Endothelial cell of umbilical vein (primary cell): ENCODE data around the gene MANEAL. TPM values are rescaled to one million over a fixed set of nuclear protein-coding genes. Genes with fewer than 3 reads are reported as not detected.

ENCODE experiments used
- BruUV-seq: library from RNA; stranded (reverse); fragments of 400-500 nt; replicated peaks from 2 replicates; lab custom pipeline; 2021; lab: Mats Ljungman, UMichigan
- CTCF ChIA-PET: fragments of 300-600, 350-600 bp; sonication (Branson Sonifier 250); formaldehyde crosslinking; loops from one replicate; lab custom pipeline; 2021; ENCODE audit warnings: antibody characterized with exemption, inconsistent platforms; lab: Charles Lee
- POLR2A ChIA-PET: fragments of 300-600, 350-600 bp; sonication (Branson Sonifier 250); formaldehyde crosslinking; loops from one replicate; lab custom pipeline; 2021; ENCODE audit warnings: antibody characterized with exemption, inconsistent platforms; lab: Charles Lee
- DNase-seq: peaks from one replicate; pipeline ENCODE4 v3.0.0-alpha.2; 2011; ENCODE audit warnings: low read depth, low spot score
- FAIRE-seq: peaks from 2 replicates; lab custom pipeline; 2011; peaks lifted over from hg19 to GRCh38; lab: Jason Lieb, UNC
- H2AFZ ChIP-seq: 2 replicates; pipeline ENCODE4 v1.6.0; 2012; ENCODE audit warnings: low read depth, low read length, control low read depth, inconsistent platforms
- H3K27ac ChIP-seq: 2 replicates; pipeline ENCODE4 v1.5.1; 2011; ENCODE audit warnings: low read depth, mild to moderate bottlenecking, control low read depth, low read length, moderate library complexity; ENCODE audit not compliant: insufficient read depth
- H3K27me3 ChIP-seq, 2 experiments: 2 replicates each; pipeline versions ENCODE4 v1.6.0 to v1.6.1; 2011; ENCODE audit warnings: low read length in 2 of 2, mixed read lengths in 1 of 2; ENCODE audit not compliant: control insufficient read depth in 2 of 2, insufficient read depth in 2 of 2
- H3K36me3 ChIP-seq, 2 experiments: 2 replicates in 1 of 2; 3 replicates in 1 of 2; pipeline ENCODE4 v1.5.1; 2011; ENCODE audit warnings: low read length in 2 of 2, mild to moderate bottlenecking in 1 of 2, moderate library complexity in 1 of 2; ENCODE audit not compliant: control insufficient read depth in 2 of 2, insufficient read depth in 2 of 2; ENCODE audit errors: extremely low read depth in 1 of 2
- H3K4me1 ChIP-seq: 3 replicates; pipeline ENCODE4 v1.5.1; 2011; ENCODE audit warnings: mild to moderate bottlenecking, low read length; ENCODE audit not compliant: control insufficient read depth, insufficient read depth; ENCODE audit errors: extremely low read depth
- H3K4me2 ChIP-seq: 2 replicates; pipeline ENCODE4 v1.6.1; 2011; ENCODE audit warnings: low read length, control low read depth, mixed read lengths; ENCODE audit not compliant: insufficient read depth
- H3K4me3 ChIP-seq, 3 experiments: fragments of 200-600 bp in 1 of 3; sonication (generic), shearing (Covaris generic) in 1 of 3; replicated peaks in 1 of 3; 2 replicates each; pipeline ENCODE4 v1.5.1; 2011 to 2016; ENCODE audit warnings: control low read depth in 3 of 3, low read length in 3 of 3, mild to moderate bottlenecking in 2 of 3, inconsistent platforms in 1 of 3, low read depth in 1 of 3, moderate library complexity in 1 of 3; ENCODE audit not compliant: insufficient read depth in 1 of 3
- H3K79me2 ChIP-seq: 2 replicates; pipeline ENCODE4 v1.6.0; 2012; ENCODE audit warnings: low read length, inconsistent platforms; ENCODE audit not compliant: control insufficient read depth, insufficient read depth
- H3K9ac ChIP-seq: replicated peaks from 2 replicates; pipeline ENCODE3; 2011; ENCODE audit warnings: low read length, control low read depth; ENCODE audit not compliant: insufficient read depth; ENCODE audit errors: extremely low read depth
- H3K9me1 ChIP-seq: replicated peaks from 3 replicates; pipeline ENCODE4 v1.6.0; 2011; ENCODE audit warnings: mild to moderate bottlenecking, low read length; ENCODE audit not compliant: control insufficient read depth, insufficient read depth; ENCODE audit errors: extremely low read depth
- H3K9me3 ChIP-seq: replicated peaks from 2 replicates; pipeline ENCODE4 v1.5.1; 2012; ENCODE audit warnings: low read length, inconsistent platforms; ENCODE audit not compliant: control insufficient read depth, insufficient read depth
- H4K20me1 ChIP-seq: replicated peaks from 2 replicates; pipeline ENCODE3; 2011; ENCODE audit warnings: mild to moderate bottlenecking, low read length; ENCODE audit not compliant: control insufficient read depth, insufficient read depth; ENCODE audit errors: extremely low read depth
- CTCF ChIP-seq, 2 donors: IDR thresholded peaks; 1 replicate in 1 of 2; 2 replicates in 1 of 2; pipeline ENCODE4 v1.5.1; 2011; ENCODE audit warnings: low read length in 2 of 2, mild to moderate bottlenecking in 2 of 2, moderate library complexity in 2 of 2, control low read depth in 1 of 2, inconsistent platforms in 1 of 2, low read depth in 1 of 2; ENCODE audit not compliant: insufficient read depth in 1 of 2; ENCODE audit errors: extremely low read depth in 1 of 2
- EZH2 ChIP-seq: IDR thresholded peaks from 2 replicates; pipeline ENCODE4 v1.6.1; 2012; ENCODE audit warnings: borderline replicate concordance, low read depth, mild to moderate bottlenecking, moderate library complexity, low read length, inconsistent platforms; ENCODE audit not compliant: severe bottlenecking
- FOS ChIP-seq: IDR thresholded peaks from 2 replicates; pipeline ENCODE4 v1.6.1; 2011; ENCODE audit warnings: mild to moderate bottlenecking, low read length, moderate library complexity, borderline replicate concordance; ENCODE audit not compliant: insufficient read depth
- GATA2 ChIP-seq: IDR thresholded peaks from 2 replicates; pipeline ENCODE4 v1.7.0; 2011; ENCODE audit warnings: low read depth, mild to moderate bottlenecking, moderate library complexity, mixed read lengths, low read length; ENCODE audit not compliant: insufficient read length, insufficient read depth
- JUN ChIP-seq: IDR thresholded peaks from 2 replicates; pipeline ENCODE4 v1.6.1; 2011; ENCODE audit warnings: borderline replicate concordance, low read depth; ENCODE audit not compliant: insufficient read length, insufficient read depth
- MYC ChIP-seq: IDR thresholded peaks from one replicate; pipeline ENCODE4 v1.6.1; 2011; ENCODE audit warnings: mild to moderate bottlenecking, low read depth, low read length
- POLR2A ChIP-seq: IDR thresholded peaks from 2 replicates; pipeline ENCODE4 v1.6.1; 2012; ENCODE audit warnings: low read depth, mild to moderate bottlenecking, control low read depth, low read length
- POLR2AphosphoS5 ChIP-seq: IDR thresholded peaks from 2 replicates; pipeline ENCODE4 v1.6.1; 2012; ENCODE audit warnings: low read depth, mild to moderate bottlenecking, control low read depth, low read length, moderate library complexity; ENCODE audit not compliant: insufficient read depth
- dilution Hi-C: fragments of 300-500 bp; cut with MboI; formaldehyde crosslinking; loops from one replicate; pipeline ENCODE4 v1.15.0; 2019; ENCODE audit warnings: low sequenced_read_pairs; ENCODE audit not compliant: extremely low pct_ligation_motif_present
- intact Hi-C: fragments of 100-400 bp; cut with micrococcal nuclease; formaldehyde crosslinking; loops from one replicate; pipeline ENCODE4 v1.10.0; 2022
- polyA plus RNA-seq, 4 experiments: library from polyadenylated mRNA; depleted of rRNA in 3 of 4; stranded (reverse) in 3 of 4; unstranded in 1 of 4; fragments of >200 nt; gene quantifications; 2 replicates each; pipeline versions ENCODE4 v1.2.1 to v1.2.3, GENCODE V29; 2011 to 2012; ENCODE audit warnings: missing spikeins in 1 of 4
- total RNA-seq: library from RNA; stranded (reverse); gene quantifications from 2 replicates; pipeline ENCODE4 v1.2.3, GENCODE V29; 2021
- TF ChIP-seq, protein P1 (sequence below): IDR thresholded peaks from 2 replicates; pipeline ENCODE4 v1.6.1; 2011; ENCODE audit not compliant: insufficient read depth, insufficient read length

The MANEAL gene
- total and polyA plus RNA-seq, 2 donors (not counting 3 experiments of a cell fraction or from before 2014, with no cell fraction given), result 0.66 to 1.3 TPM

- CTCF ChIA-PET, result interaction anchor here (1.3 kb wide), 1 partner anchor 8 kb away, joined by 3 read pairs; no protein-coding TSS in a partner anchor
- Histone ChIP-seq H3K27ac (no peak within 1 kb of the TSS), H3K27me3 (peaks cover 25 to 36% of the 10 kb centered on the region in 2 experiments)
Observed at GRCh38 chr1:37764888-37765441, 28.7 kb upstream of the MANEAL start, which contains the start of gene EPHA10. Gene EPHA10 (minus strand): TSS chr1:37765120. CDS start chr1:37765066, 54 bp downstream.

DNA sequence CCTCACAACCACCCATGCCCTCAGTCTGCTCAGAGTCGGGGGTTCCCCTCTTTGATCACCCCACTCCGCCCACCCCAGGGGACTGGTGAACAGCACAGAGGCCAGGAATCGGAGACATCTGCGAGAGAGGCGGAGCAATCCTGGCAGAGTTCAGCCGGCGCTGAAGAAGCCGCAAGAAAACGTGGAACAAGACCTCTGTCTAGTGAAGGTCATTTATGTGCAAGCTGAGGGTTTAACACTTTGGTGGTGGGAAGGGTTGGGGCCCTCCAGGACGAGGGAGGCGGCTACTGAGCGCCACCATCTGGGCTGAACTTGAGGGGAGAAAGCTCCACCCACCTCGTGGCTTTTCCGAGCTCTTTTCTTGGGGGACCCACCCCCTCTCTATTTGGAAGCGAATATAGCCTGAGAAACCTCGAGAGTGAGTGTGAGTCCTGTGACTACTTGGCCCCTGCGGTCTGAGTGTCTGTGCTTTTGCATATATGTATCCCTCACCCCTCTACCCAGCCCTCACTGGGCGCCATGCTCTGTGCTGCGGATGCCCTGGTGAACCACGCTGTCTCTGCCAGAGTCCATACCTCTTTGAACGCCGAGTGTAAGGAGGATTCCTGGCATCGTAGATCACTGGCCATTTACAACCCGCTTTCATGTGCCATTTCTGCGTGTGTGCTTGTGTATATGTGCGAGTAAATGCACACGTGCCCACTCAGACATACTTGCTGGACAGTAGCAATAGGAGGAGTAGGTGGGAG, 27.6 kb upstream of the MANEAL start:
- Histone ChIP-seq H3K9me3 (no peaks in the 10 kb centered on the region), H3K36me3 (no peaks in the 10 kb centered on the region), H2AFZ (no peak overlapping the region), H3K79me2 (no peaks in the 10 kb centered on the region), H3K9ac (no peak overlapping the region), H3K27ac (no peak overlapping the region), H3K9me1 (no peaks in the 10 kb centered on the region), H3K4me3 (no peak overlapping the region), H3K27me3 (peaks cover 25 to 42% of the 10 kb centered on the region in 2 experiments), H3K4me2 (no peak overlapping the region), H3K4me1 (no peaks in the 10 kb centered on the region), H4K20me1 (no peaks in the 10 kb centered on the region)
- FAIRE-seq, result no peak
- BruUV-seq, result no TSS peak
- ChIA-PET CTCF (interaction anchor here (1.3 kb wide), 1 partner anchor 9 kb away, joined by 3 read pairs; no protein-coding TSS in a partner anchor), POLR2A (no interaction called here)
- no peak for DNase-seq
- dilution Hi-C loops, result no loop called here
- intact Hi-C loops, result no loop called here
- TF ChIP-seq, protein P1, sequence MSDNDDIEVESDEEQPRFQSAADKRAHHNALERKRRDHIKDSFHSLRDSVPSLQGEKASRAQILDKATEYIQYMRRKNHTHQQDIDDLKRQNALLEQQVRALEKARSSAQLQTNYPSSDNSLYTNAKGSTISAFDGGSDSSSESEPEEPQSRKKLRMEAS, result no peak
- TF ChIP-seq EZH2 (no peak), GATA2 (no peak), CTCF (IDR thresholded peaks at IDR 0.05; ENCODE audit: extremely low read depth in 1 of 2, insufficient read depth in 1 of 2, low read depth in 1 of 2, low read length in 2 of 2) (no peak), POLR2A (no peak), FOS (no peak), MYC (no peak), POLR2AphosphoS5 (no peak), JUN (no peak)

More at GRCh38 chr1:37764888-37765441, 28.7 kb upstream of the MANEAL start, which contains the start of gene EPHA10:
- no peaks in the 10 kb centered on the region for H3K9me3 ChIP-seq
- H3K36me3 ChIP-seq, result no peaks in the 10 kb centered on the region
- intact Hi-C loops (no loop called here), dilution Hi-C loops (no loop called here)
- no peaks in the 10 kb centered on the region for H3K9me1 ChIP-seq
- TF ChIP-seq GATA2 (no peak), EZH2 (no peak)
- DNase-seq (no peak), FAIRE-seq (no peak)
- POLR2A ChIA-PET, result no interaction called here
- H3K9ac ChIP-seq, result no peak within 1 kb of the TSS
- no peaks in the 10 kb centered on the region for H3K4me1 ChIP-seq
- BruUV-seq, result no TSS peak
- no peaks in the 10 kb centered on the region for H4K20me1 ChIP-seq
- H3K79me2 ChIP-seq, result no peaks in the 10 kb centered on the region
- no peak within 1 kb of the TSS for H2AFZ ChIP-seq
- H3K4me2 ChIP-seq, result no peak within 1 kb of the TSS
- no peak within 1 kb of the TSS for H3K4me3 ChIP-seq
